IPS-11a (cell line): ENCODE measurements around the gene RERE.

ENCODE experiments used
- H3K4me3 ChIP-seq: one replicate; pipeline ENCODE4 v1.5.1; 2013; ENCODE audit warnings: low read depth, low read length, control low read depth

Gene RERE

GRCh38 chr1:8437347-8437746 is 380.1 kb downstream of the RERE start:
- H3K4me3 ChIP-seq = no peak overlapping the region

GRCh38 chr1:8435569-8436071 is 381.8 kb downstream of the RERE start:
- no peak overlapping the region for H3K4me3 ChIP-seq

GRCh38 chr1:8434101-8434500 is 383.3 kb downstream of the RERE start:
- H3K4me3 ChIP-seq = no peak overlapping the region

GRCh38 chr1:8431784-8432183 is 385.7 kb downstream of the RERE start:
- H3K4me3 ChIP-seq = no peak overlapping the region

- no peak overlapping the region for H3K4me3 ChIP-seq
Measured at GRCh38 chr1:8431019-8431418, 386.4 kb downstream of the RERE start.

- H3K4me3 ChIP-seq = no peak overlapping the region
Measured at GRCh38 chr1:8430476-8430875, 387.0 kb downstream of the RERE start.

- no peak overlapping the region for H3K4me3 ChIP-seq
Measured at GRCh38 chr1:8429549-8430110, 387.8 kb downstream of the RERE start.

GRCh38 chr1:8428441-8428840 is 389.0 kb downstream of the RERE start:
- no peak overlapping the region for H3K4me3 ChIP-seq

GRCh38 chr1:8427986-8428385 is 389.5 kb downstream of the RERE start:
- H3K4me3 ChIP-seq = no peak overlapping the region

- no peak overlapping the region for H3K4me3 ChIP-seq
Measured at GRCh38 chr1:8427493-8427892, 389.9 kb downstream of the RERE start.

GRCh38 chr1:8426996-8427395 is 390.4 kb downstream of the RERE start:
- no peak overlapping the region for H3K4me3 ChIP-seq

- no peak overlapping the region for H3K4me3 ChIP-seq
Measured at GRCh38 chr1:8425781-8426161, 391.7 kb downstream of the RERE start.

GRCh38 chr1:8425150-8425780 is 392.2 kb downstream of the RERE start:
- no peak overlapping the region for H3K4me3 ChIP-seq

- H3K4me3 ChIP-seq = peak overlapping the region; percentile 5
Measured at GRCh38 chr1:8424539-8425116, 392.8 kb downstream of the RERE start.

- H3K4me3 ChIP-seq = peak overlapping the region; percentile 45
Measured at GRCh38 chr1:8423692-8424538, 393.5 kb downstream of the RERE start.

- peak overlapping the region; percentile 65 for H3K4me3 ChIP-seq
Measured at GRCh38 chr1:8423269-8423691, 394.2 kb downstream of the RERE start.

- peak overlapping the region; percentile 65 for H3K4me3 ChIP-seq
Measured at GRCh38 chr1:8422510-8423268, 394.8 kb downstream of the RERE start.

GRCh38 chr1:8421721-8422120 is 395.7 kb downstream of the RERE start:
- no peak overlapping the region for H3K4me3 ChIP-seq

GRCh38 chr1:8420318-8420717 is 397.1 kb downstream of the RERE start:
- H3K4me3 ChIP-seq = no peak overlapping the region

- H3K4me3 ChIP-seq = no peak overlapping the region
Measured at GRCh38 chr1:8419861-8420260, 397.6 kb downstream of the RERE start.

- no peak overlapping the region for H3K4me3 ChIP-seq
Measured at GRCh38 chr1:8419172-8419571, 398.3 kb downstream of the RERE start.
